CD14-positive monocyte (primary cell): Measurements from ENCODE around the gene PATL1. TPM values are rescaled to one million over a fixed set of nuclear protein-coding genes. Genes with fewer than 3 reads are reported as not detected.

Experiments
- DNase-seq, 3 donors: peaks; one replicate each; pipeline ENCODE4 v3.0.0-alpha.2; 2011 to 2022
- H2AFZ ChIP-seq: 2 replicates; pipeline ENCODE4 v1.6.0; 2012; ENCODE audit warnings: mild to moderate bottlenecking, low read depth, low read length, inconsistent platforms; ENCODE audit not compliant: insufficient read depth, poor library complexity, severe bottlenecking
- H3K27ac ChIP-seq, 2 donors: 1 replicate in 1 of 2; 2 replicates in 1 of 2; pipeline ENCODE4 v1.5.1; 2012 to 2013; ENCODE audit warnings: low read length in 2 of 2, control low read depth in 1 of 2, inconsistent platforms in 1 of 2, low read depth in 1 of 2, mild to moderate bottlenecking in 1 of 2
- H3K27me3 ChIP-seq, 2 donors: one replicate each; pipeline versions ENCODE4 v1.6.0 to v1.6.1; 2011 to 2013; ENCODE audit warnings: low read length in 2 of 2; ENCODE audit not compliant: control insufficient read depth in 2 of 2, insufficient read depth in 2 of 2
- H3K36me3 ChIP-seq, 2 donors: replicated peaks in 1 of 2; 1 replicate in 1 of 2; 2 replicates in 1 of 2; pipeline versions ENCODE4 v1.5.1 to v1.6.1; 2012 to 2013; ENCODE audit warnings: low read length in 2 of 2, control low read depth in 1 of 2, inconsistent platforms in 1 of 2, mild to moderate bottlenecking in 1 of 2; ENCODE audit not compliant: insufficient read depth in 2 of 2, control insufficient read depth in 1 of 2
- H3K4me1 ChIP-seq, 2 donors: 1 replicate in 1 of 2; 2 replicates in 1 of 2; pipeline versions ENCODE4 v1.5.1 to v1.6.1; 2012 to 2013; ENCODE audit warnings: low read length in 2 of 2, control low read depth in 1 of 2, inconsistent platforms in 1 of 2, mild to moderate bottlenecking in 1 of 2, moderate library complexity in 1 of 2; ENCODE audit not compliant: insufficient read depth in 2 of 2, control insufficient read depth in 1 of 2
- H3K4me2 ChIP-seq: replicated peaks from 2 replicates; pipeline ENCODE3; 2012; ENCODE audit warnings: low read length, moderate library complexity, mild to moderate bottlenecking; ENCODE audit not compliant: poor library complexity, severe bottlenecking; ENCODE audit errors: extremely low read depth
- H3K4me3 ChIP-seq, 3 experiments: fragments of 200-600 bp in 1 of 3; sonication (generic) in 1 of 3; replicated peaks in 1 of 3; 1 replicate in 2 of 3; 2 replicates in 1 of 3; pipeline ENCODE4 v1.5.1; 2011 to 2013; ENCODE audit warnings: low read length in 3 of 3, mild to moderate bottlenecking in 3 of 3, control low read depth in 2 of 3, low read depth in 2 of 3, inconsistent platforms in 1 of 3, moderate library complexity in 1 of 3
- H3K79me2 ChIP-seq: 2 replicates; pipeline ENCODE4 v1.6.0; 2012; ENCODE audit warnings: mild to moderate bottlenecking, control low read depth, inconsistent platforms, low read length, moderate library complexity; ENCODE audit not compliant: insufficient read depth
- H3K9ac ChIP-seq: 2 replicates; pipeline ENCODE4 v1.6.0; 2017; ENCODE audit warnings: low read length, mild to moderate bottlenecking; ENCODE audit not compliant: insufficient read depth, poor library complexity, severe bottlenecking
- H3K9me3 ChIP-seq, 2 donors: replicated peaks in 1 of 2; 1 replicate in 1 of 2; 2 replicates in 1 of 2; pipeline versions ENCODE4 v1.5.1 to v1.6.1; 2012 to 2013; ENCODE audit warnings: low read length in 2 of 2, control low read depth in 1 of 2; ENCODE audit not compliant: control insufficient read depth in 1 of 2, insufficient read depth in 1 of 2
- H4K20me1 ChIP-seq: 2 replicates; pipeline ENCODE4 v1.6.0; 2012; ENCODE audit warnings: mild to moderate bottlenecking, low read length, control low read depth, moderate library complexity; ENCODE audit not compliant: insufficient read depth
- H3K27ac Mint-ChIP-seq, 7 donors: one replicate each; pipeline ENCODE4 v1.8.0; 2020; ENCODE audit warnings: mild to moderate bottlenecking in 7 of 7, mixed read lengths in 7 of 7, moderate library complexity in 6 of 7, inconsistent platforms in 2 of 7
- H3K27me3 Mint-ChIP-seq, 3 donors: one replicate each; pipeline ENCODE4 v1.8.0; 2021 to 2022; ENCODE audit warnings: low read depth in 3 of 3, mild to moderate bottlenecking in 3 of 3, mixed read lengths in 3 of 3, moderate library complexity in 3 of 3, inconsistent platforms in 1 of 3
- H3K36me3 Mint-ChIP-seq, 2 donors: one replicate each; pipeline ENCODE4 v1.8.0; 2020; ENCODE audit warnings: mixed read lengths in 2 of 2, inconsistent platforms in 1 of 2, mild to moderate bottlenecking in 1 of 2
- H3K4me1 Mint-ChIP-seq: one replicate; pipeline ENCODE4 v1.8.0; 2020; ENCODE audit warnings: mild to moderate bottlenecking, mixed read lengths
- H3K4me3 Mint-ChIP-seq, 2 donors: one replicate each; pipeline ENCODE4 v1.8.0; 2020; ENCODE audit warnings: mild to moderate bottlenecking in 2 of 2, mixed read lengths in 2 of 2, moderate library complexity in 1 of 2
- H3K9me3 Mint-ChIP-seq, 7 donors: one replicate each; pipeline ENCODE4 v1.8.0; 2020 to 2022; ENCODE audit warnings: mixed read lengths in 7 of 7, mild to moderate bottlenecking in 6 of 7, moderate library complexity in 6 of 7, inconsistent platforms in 2 of 7
- WGBS: methylation state at CpG from one replicate; pipeline ENCODE4 v1.1.5; 2013; ENCODE audit warnings: missing lambda C conversion rate; ENCODE audit not compliant: insufficient coverage; 5-methylcytosine and 5-hydroxymethylcytosine counted together
- intact Hi-C, 2 donors: fragments of 100-400 bp; cut with micrococcal nuclease; formaldehyde crosslinking; loops; one replicate each; pipeline versions ENCODE4 v1.15.0 to v1.15.1; 2023
- polyA plus RNA-seq, 3 donors: library from polyadenylated mRNA; depleted of rRNA in 1 of 3; unstranded in 2 of 3; stranded (reverse) in 1 of 3; fragments of 300-500 nt in 2 of 3; fragments of >200 nt in 1 of 3; fragmentation: Illumina TruSeq in 2 of 3; gene quantifications; 1 replicate in 2 of 3; 2 replicates in 1 of 3; pipeline ENCODE4 v1.2.3, GENCODE V29; 2012 to 2021
- small RNA-seq: library from RNA; depleted of rRNA; stranded (forward); fragments of <200 nt; gene quantifications from one replicate; pipeline ENCODE3, GENCODE V24; 2012; ENCODE audit warnings: low read depth; ENCODE audit not compliant: insufficient read length
- TF ChIP-seq, protein P1 (sequence below): fragments of 200-600 bp; IDR thresholded peaks from one replicate; pipeline ENCODE4 v1.8.0; 2022; ENCODE audit warnings: antibody characterized with exemption, mild to moderate bottlenecking

PATL1 gene
- polyA plus RNA-seq, 3 donors = 4.1 to 49.3 (median 5.1) TPM

DNA sequence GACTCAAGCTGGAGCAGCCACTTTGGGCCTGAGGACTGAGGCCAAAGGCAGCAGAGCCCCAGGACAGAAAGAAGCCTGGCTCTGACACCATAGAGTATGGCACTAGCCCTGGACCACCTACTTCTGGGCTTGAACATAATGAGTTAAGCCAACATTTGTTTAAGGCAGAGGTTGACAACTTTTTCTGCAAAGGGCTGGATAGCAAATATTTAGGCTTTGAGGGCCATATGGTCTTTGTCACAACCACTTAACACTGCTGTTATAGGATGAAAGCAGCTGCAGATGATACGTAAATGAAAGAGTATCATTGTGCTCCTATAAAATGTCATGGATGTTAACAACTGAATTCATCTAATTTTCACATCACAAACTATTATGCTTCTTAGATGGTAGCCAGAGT is 69.9 kb downstream of the PATL1 start:
- Histone ChIP-seq H4K20me1 (peaks cover 33% of the 10 kb centered on the region), H3K9ac (no peak overlapping the region), H3K4me3 (no peak overlapping the region), H3K4me1 (no peaks in the 10 kb centered on the region), H3K27me3 (no peaks in the 10 kb centered on the region), H3K9me3 (no peaks in the 10 kb centered on the region), H3K79me2 (peaks cover 4% of the 10 kb centered on the region), H3K4me2 (no peak overlapping the region), H3K27ac (no peak overlapping the region), H2AFZ (no peak overlapping the region), H3K36me3 (peaks cover 95 to 99% of the 10 kb centered on the region in 2 donors)
- H3K27ac Mint-ChIP-seq = peak overlapping the region in 2 of 7 donors; percentile 22 to 31
- H3K27me3 Mint-ChIP-seq = no peaks in the 10 kb centered on the region
- no peak overlapping the region for H3K4me3 Mint-ChIP-seq
- DNase-seq = no peak
- H3K9me3 Mint-ChIP-seq = no peaks in the 10 kb centered on the region
- peaks cover 95 to 98% of the 10 kb centered on the region in 2 donors for H3K36me3 Mint-ChIP-seq
- no peaks in the 10 kb centered on the region for H3K4me1 Mint-ChIP-seq
- intact Hi-C loops = no loop called here
- no CpG with 5 or more reads among the region's 1 CpG for WGBS
- TF ChIP-seq, protein P1, sequence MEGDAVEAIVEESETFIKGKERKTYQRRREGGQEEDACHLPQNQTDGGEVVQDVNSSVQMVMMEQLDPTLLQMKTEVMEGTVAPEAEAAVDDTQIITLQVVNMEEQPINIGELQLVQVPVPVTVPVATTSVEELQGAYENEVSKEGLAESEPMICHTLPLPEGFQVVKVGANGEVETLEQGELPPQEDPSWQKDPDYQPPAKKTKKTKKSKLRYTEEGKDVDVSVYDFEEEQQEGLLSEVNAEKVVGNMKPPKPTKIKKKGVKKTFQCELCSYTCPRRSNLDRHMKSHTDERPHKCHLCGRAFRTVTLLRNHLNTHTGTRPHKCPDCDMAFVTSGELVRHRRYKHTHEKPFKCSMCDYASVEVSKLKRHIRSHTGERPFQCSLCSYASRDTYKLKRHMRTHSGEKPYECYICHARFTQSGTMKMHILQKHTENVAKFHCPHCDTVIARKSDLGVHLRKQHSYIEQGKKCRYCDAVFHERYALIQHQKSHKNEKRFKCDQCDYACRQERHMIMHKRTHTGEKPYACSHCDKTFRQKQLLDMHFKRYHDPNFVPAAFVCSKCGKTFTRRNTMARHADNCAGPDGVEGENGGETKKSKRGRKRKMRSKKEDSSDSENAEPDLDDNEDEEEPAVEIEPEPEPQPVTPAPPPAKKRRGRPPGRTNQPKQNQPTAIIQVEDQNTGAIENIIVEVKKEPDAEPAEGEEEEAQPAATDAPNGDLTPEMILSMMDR = no peak

Small RNA genes within 50 kb of the gene (small RNA-seq; reads per million reads assigned to genes)
- not detected for gene MIR3162

Other genes with a start within 250 kb of the PATL1 start
- gene OR5A2, start 242.6 kb downstream of the PATL1 start, polyA plus RNA-seq = not detected
- not detected for gene OR5A1, start 232.6 kb downstream of the PATL1 start, polyA plus RNA-seq
- gene OR4D6, start 212.1 kb downstream of the PATL1 start, polyA plus RNA-seq = not detected
- gene OR4D10, start 195.7 kb downstream of the PATL1 start, polyA plus RNA-seq = not detected
- not detected for gene OR4D11, start 165.5 kb downstream of the PATL1 start, polyA plus RNA-seq
- gene OR4D9, start 157.5 kb downstream of the PATL1 start, polyA plus RNA-seq = not detected
- gene OSBP, start 53.3 kb downstream of the PATL1 start, polyA plus RNA-seq = 10 to 100 TPM in 2 of 3 donors, 1 to 10 TPM in 1; 9.8 to 15.3 (median 11.9) TPM
- not detected for gene OR10V1, start 44.8 kb upstream of the PATL1 start, polyA plus RNA-seq
- 10 to 100 TPM; 22.4 to 50.9 (median 25.4) TPM for gene STX3, start 86.3 kb upstream of the PATL1 start, polyA plus RNA-seq
- 10 to 100 TPM; 34.1 to 75.0 (median 71.9) TPM for gene MRPL16, start 141.7 kb upstream of the PATL1 start, polyA plus RNA-seq
- not detected for gene CBLIF, start 176.5 kb upstream of the PATL1 start, polyA plus RNA-seq
- gene TCN1, start 197.4 kb upstream of the PATL1 start, polyA plus RNA-seq = not detected
- not detected for gene OOSP3, start 209.7 kb upstream of the PATL1 start, polyA plus RNA-seq